ENCODE data around the gene ZNF337.

Gene ZNF337

GRCh38 chr20:25624500-25624939, 72.1 kb downstream of the ZNF337 start:
- DNase-seq = no peak

All from activated CD8-positive, alpha-beta memory T cell treated with anti-CD3 and anti-CD28 coated beads for 24 hours (primary cell).